Keratinocyte (primary cell): ENCODE results near the gene GLT1D1. TPM values are rescaled to one million over a fixed set of nuclear protein-coding genes. Genes with fewer than 3 reads are reported as not detected.

Experiments used
- DNase-seq: peaks from one replicate; pipeline ENCODE4 v3.0.0-alpha.2; 2011; ENCODE audit warnings: low read depth, missing footprints, low spot score
- FAIRE-seq: peaks from 2 replicates; lab custom pipeline; 2011; peaks lifted over from hg19 to GRCh38; lab: Jason Lieb, UNC
- H2AFZ ChIP-seq: 2 replicates; pipeline ENCODE4 v1.6.0; 2012; ENCODE audit warnings: low read length, control low read depth, inconsistent platforms; ENCODE audit not compliant: control insufficient read depth
- H3K27ac ChIP-seq: 2 replicates; pipeline ENCODE4 v1.5.1; 2011; ENCODE audit warnings: low read length; ENCODE audit not compliant: control insufficient read depth, insufficient read depth
- H3K27me3 ChIP-seq: 3 replicates; pipeline ENCODE4 v1.6.0; 2011; ENCODE audit warnings: low read length; ENCODE audit not compliant: control insufficient read depth, insufficient read depth; ENCODE audit errors: extremely low read depth
- H3K36me3 ChIP-seq, 2 experiments: 2 replicates in 1 of 2; 3 replicates in 1 of 2; pipeline ENCODE4 v1.5.1; 2011; ENCODE audit warnings: low read length in 2 of 2, mild to moderate bottlenecking in 1 of 2; ENCODE audit not compliant: control insufficient read depth in 2 of 2, insufficient read depth in 2 of 2; ENCODE audit errors: extremely low read depth in 1 of 2
- H3K4me1 ChIP-seq: 3 replicates; pipeline ENCODE4 v1.5.1; 2011; ENCODE audit warnings: low read length; ENCODE audit not compliant: control insufficient read depth, insufficient read depth; ENCODE audit errors: extremely low read depth
- H3K4me2 ChIP-seq: 3 replicates; pipeline ENCODE4 v1.6.0; 2011; ENCODE audit warnings: low read depth, low read length; ENCODE audit not compliant: control insufficient read depth, insufficient read depth; ENCODE audit errors: extremely low read depth
- H3K4me3 ChIP-seq, 3 experiments: fragments of 200-600 bp in 1 of 3; sonication (generic) in 1 of 3; 2 replicates in 2 of 3; 3 replicates in 1 of 3; pipeline ENCODE4 v1.5.1; 2011 to 2016; ENCODE audit warnings: low read length in 3 of 3, mild to moderate bottlenecking in 3 of 3, control low read depth in 2 of 3, inconsistent platforms in 1 of 3, low read depth in 1 of 3, mixed read lengths in 1 of 3, mixed run types in 1 of 3, moderate library complexity in 1 of 3; ENCODE audit not compliant: control insufficient read depth in 2 of 3, insufficient read depth in 2 of 3; ENCODE audit errors: extremely low read depth in 1 of 3
- H3K79me2 ChIP-seq: 2 replicates; pipeline ENCODE4 v1.6.0; 2012; ENCODE audit warnings: low read length; ENCODE audit not compliant: control insufficient read depth, insufficient read depth
- H3K9ac ChIP-seq: 3 replicates; pipeline ENCODE4 v1.6.0; 2011; ENCODE audit warnings: low read length; ENCODE audit not compliant: control insufficient read depth, insufficient read depth; ENCODE audit errors: extremely low read depth
- H3K9me1 ChIP-seq: 3 replicates; pipeline ENCODE4 v1.6.0; 2011; ENCODE audit warnings: low read length; ENCODE audit not compliant: control insufficient read depth, insufficient read depth; ENCODE audit errors: extremely low read depth
- H3K9me3 ChIP-seq: 2 replicates; pipeline ENCODE4 v1.5.1; 2012; ENCODE audit warnings: low read depth, low read length; ENCODE audit not compliant: control insufficient read depth
- H4K20me1 ChIP-seq: 3 replicates; pipeline ENCODE4 v1.6.0; 2011; ENCODE audit warnings: low read length; ENCODE audit not compliant: control insufficient read depth, insufficient read depth; ENCODE audit errors: extremely low read depth
- CTCF ChIP-seq, 3 experiments: IDR thresholded peaks in 1 of 3; conservative IDR thresholded peaks in 1 of 3; optimal IDR thresholded peaks in 1 of 3; 2 replicates in 2 of 3; 3 replicates in 1 of 3; pipeline versions ENCODE3 to v1.5.1; 2011; ENCODE audit warnings: low read length in 3 of 3, mild to moderate bottlenecking in 3 of 3, moderate library complexity in 2 of 3, control low read depth in 1 of 3, inconsistent platforms in 1 of 3; ENCODE audit not compliant: insufficient read depth in 2 of 3; ENCODE audit errors: extremely low read depth in 1 of 3
- EZH2 ChIP-seq: IDR thresholded peaks from one replicate; pipeline ENCODE4 v1.6.1; 2012; ENCODE audit warnings: inconsistent platforms, mild to moderate bottlenecking, low read length, moderate library complexity
- dilution Hi-C: fragments of 300-500 bp; cut with MboI; formaldehyde crosslinking; loops from one replicate; pipeline ENCODE4 v1.7.0; 2020; ENCODE audit warnings: low sequenced_read_pairs; ENCODE audit not compliant: extremely low pct_ligation_motif_present
- polyA plus RNA-seq, 5 experiments: library from polyadenylated mRNA; depleted of rRNA in 3 of 5; stranded (reverse) in 3 of 5; stranded (forward) in 1 of 5; unstranded in 1 of 5; fragments of >200 nt; gene quantifications; 1 replicate in 1 of 5; 2 replicates in 3 of 5; 3 replicates in 1 of 5; pipeline versions ENCODE4 v1.2.1 to v1.2.3, GENCODE V29; 2011 to 2012; ENCODE audit warnings: missing spikeins in 2 of 5, low read depth in 1 of 5, low replicate concordance in 1 of 5

GLT1D1 gene
- polyA plus RNA-seq, 1 donor (not counting 4 experiments of a cell fraction or from before 2014, with no cell fraction given), result not detected

GRCh38 chr12:128911861-128912260 is 58.6 kb downstream of the GLT1D1 start:
- H3K4me3 ChIP-seq, result no peak overlapping the region
- H3K4me2 ChIP-seq, result no peak overlapping the region
- H2AFZ ChIP-seq, result no peak overlapping the region
- no peaks in the 10 kb centered on the region for H4K20me1 ChIP-seq
- no peak overlapping the region for H3K9ac ChIP-seq
- no peaks in the 10 kb centered on the region for H3K4me1 ChIP-seq
- dilution Hi-C loops, result no loop called here
- H3K36me3 ChIP-seq, result no peaks in the 10 kb centered on the region
- FAIRE-seq (no peak), DNase-seq (no peak)
- no peaks in the 10 kb centered on the region for H3K79me2 ChIP-seq
- no peaks in the 10 kb centered on the region for H3K27me3 ChIP-seq
- TF ChIP-seq CTCF (optimal IDR thresholded peaks at IDR 0.05 in 1 of 3, IDR thresholded peaks at IDR 0.05 in 1 of 3, conservative IDR thresholded peaks at IDR 0.05 in 1 of 3; ENCODE audit: extremely low read depth in 1 of 3, insufficient read depth in 2 of 3, low read length in 3 of 3) (no peak), EZH2 (no peak)
- H3K27ac ChIP-seq, result no peak overlapping the region
- no peaks in the 10 kb centered on the region for H3K9me3 ChIP-seq
- no peaks in the 10 kb centered on the region for H3K9me1 ChIP-seq

- Histone ChIP-seq H2AFZ (no peak overlapping the region), H3K9me1 (no peaks in the 10 kb centered on the region), H3K9ac (no peak overlapping the region), H3K9me3 (no peaks in the 10 kb centered on the region), H3K4me3 (no peak overlapping the region), H4K20me1 (no peaks in the 10 kb centered on the region), H3K4me2 (no peak overlapping the region), H3K27ac (no peak overlapping the region), H3K36me3 (no peaks in the 10 kb centered on the region), H3K27me3 (no peaks in the 10 kb centered on the region), H3K79me2 (no peaks in the 10 kb centered on the region), H3K4me1 (no peaks in the 10 kb centered on the region)
- DNase-seq (no peak), FAIRE-seq (no peak)
- dilution Hi-C loops, result no loop called here
- TF ChIP-seq CTCF (optimal IDR thresholded peaks at IDR 0.05 in 1 of 3, IDR thresholded peaks at IDR 0.05 in 1 of 3, conservative IDR thresholded peaks at IDR 0.05 in 1 of 3; ENCODE audit: extremely low read depth in 1 of 3, insufficient read depth in 2 of 3, low read length in 3 of 3), result no peak
- no peak for TF ChIP-seq EZH2
These were observed 61.8 kb downstream of the GLT1D1 start for GRCh38 chr12:128914908-128915563.
